Fibroblast of lung (primary cell): ENCODE measurements around the gene TPT1. TPM values are rescaled to one million over a fixed set of nuclear protein-coding genes. Genes with fewer than 3 reads are reported as not detected.

Source experiments
- DNase-seq, 2 donors: peaks; one replicate each; pipeline versions ENCODE4 v3.0.0 to v3.0.0-alpha.2; 2010; ENCODE audit warnings: low read depth in 2 of 2
- H2AFZ ChIP-seq: 2 replicates; pipeline ENCODE4 v1.5.1; 2012; ENCODE audit warnings: low read length, control low read depth, inconsistent platforms
- H3K27ac ChIP-seq: 2 replicates; pipeline ENCODE4 v1.5.1; 2011; ENCODE audit warnings: low read length, control low read depth; ENCODE audit not compliant: insufficient read depth
- H3K27me3 ChIP-seq: 2 replicates; pipeline ENCODE4 v1.5.1; 2011; ENCODE audit warnings: mild to moderate bottlenecking, low read length; ENCODE audit not compliant: control insufficient read depth, insufficient read depth
- H3K36me3 ChIP-seq: 2 replicates; pipeline ENCODE4 v1.5.1; 2011; ENCODE audit warnings: low read length; ENCODE audit not compliant: control insufficient read depth, insufficient read depth
- H3K4me1 ChIP-seq: 2 replicates; pipeline ENCODE4 v1.5.1; 2011; ENCODE audit warnings: low read length; ENCODE audit not compliant: control insufficient read depth, insufficient read depth; ENCODE audit errors: extremely low read depth
- H3K4me2 ChIP-seq: 2 replicates; pipeline ENCODE4 v1.5.1; 2011; ENCODE audit warnings: low read length, control low read depth; ENCODE audit not compliant: insufficient read depth; ENCODE audit errors: extremely low read depth
- H3K4me3 ChIP-seq, 4 experiments: fragments of 200-600 bp in 1 of 4; sonication (generic) in 1 of 4; replicated peaks in 1 of 4; 2 replicates each; pipeline ENCODE4 v1.5.1; 2011 to 2016; ENCODE audit warnings: low read length in 4 of 4, low read depth in 3 of 4, mild to moderate bottlenecking in 3 of 4, control low read depth in 2 of 4, inconsistent platforms in 1 of 4, mixed read lengths in 1 of 4; ENCODE audit not compliant: insufficient read depth in 1 of 4; ENCODE audit errors: control extremely low read depth in 1 of 4
- H3K79me2 ChIP-seq: 2 replicates; pipeline ENCODE4 v1.5.1; 2012; ENCODE audit warnings: mild to moderate bottlenecking, low read length, inconsistent platforms; ENCODE audit not compliant: control insufficient read depth, insufficient read depth
- H3K9ac ChIP-seq: 2 replicates; pipeline ENCODE4 v1.5.1; 2011; ENCODE audit warnings: mild to moderate bottlenecking, low read length, control low read depth; ENCODE audit not compliant: insufficient read depth
- H3K9me3 ChIP-seq: 2 replicates; pipeline ENCODE4 v1.5.1; 2012; ENCODE audit warnings: low read depth, low read length; ENCODE audit not compliant: control insufficient read depth, insufficient read depth
- H4K20me1 ChIP-seq: 2 replicates; pipeline ENCODE4 v1.5.1; 2011; ENCODE audit warnings: low read length; ENCODE audit not compliant: control insufficient read depth, insufficient read depth; ENCODE audit errors: extremely low read depth
- EZH2 ChIP-seq: IDR thresholded peaks from 2 replicates; pipeline ENCODE4 v1.5.1; 2012; ENCODE audit warnings: low read length, control low read depth, mild to moderate bottlenecking; ENCODE audit errors: missing control alignments
- polyA plus RNA-seq, 2 donors: library from polyadenylated mRNA; depleted of rRNA in 1 of 2; stranded (reverse) in 1 of 2; unstranded in 1 of 2; fragments of >200 nt; gene quantifications; 2 replicates each; pipeline ENCODE4 v1.2.1, GENCODE V29; 2011 to 2012; ENCODE audit warnings: missing spikeins in 1 of 2
- total RNA-seq: library from RNA; depleted of rRNA; stranded (reverse); fragments of >200 nt; gene quantifications from 2 replicates; pipeline ENCODE4 v1.2.1, GENCODE V29; 2014
- TF ChIP-seq, protein P1 (sequence below), 2 donors: IDR thresholded peaks in 1 of 2; conservative IDR thresholded peaks in 1 of 2; 1 replicate in 1 of 2; 2 replicates in 1 of 2; pipeline ENCODE4 v1.5.1; 2011 to 2012; ENCODE audit warnings: low read length in 2 of 2, control low read depth in 1 of 2, inconsistent platforms in 1 of 2, low read depth in 1 of 2, mild to moderate bottlenecking in 1 of 2

TPT1 gene
- total and polyA plus RNA-seq, 2 donors (not counting 1 experiment from before 2014, with no cell fraction given) = 2,237 to 5,502 TPM

- no peak overlapping the region for H2AFZ ChIP-seq
- H3K4me1 ChIP-seq = peaks cover 21% of the 10 kb centered on the region
- no peaks in the 10 kb centered on the region for H3K27me3 ChIP-seq
- H3K36me3 ChIP-seq = peaks cover 8% of the 10 kb centered on the region
- H3K9ac ChIP-seq = no peak overlapping the region
- TF ChIP-seq, protein P1, sequence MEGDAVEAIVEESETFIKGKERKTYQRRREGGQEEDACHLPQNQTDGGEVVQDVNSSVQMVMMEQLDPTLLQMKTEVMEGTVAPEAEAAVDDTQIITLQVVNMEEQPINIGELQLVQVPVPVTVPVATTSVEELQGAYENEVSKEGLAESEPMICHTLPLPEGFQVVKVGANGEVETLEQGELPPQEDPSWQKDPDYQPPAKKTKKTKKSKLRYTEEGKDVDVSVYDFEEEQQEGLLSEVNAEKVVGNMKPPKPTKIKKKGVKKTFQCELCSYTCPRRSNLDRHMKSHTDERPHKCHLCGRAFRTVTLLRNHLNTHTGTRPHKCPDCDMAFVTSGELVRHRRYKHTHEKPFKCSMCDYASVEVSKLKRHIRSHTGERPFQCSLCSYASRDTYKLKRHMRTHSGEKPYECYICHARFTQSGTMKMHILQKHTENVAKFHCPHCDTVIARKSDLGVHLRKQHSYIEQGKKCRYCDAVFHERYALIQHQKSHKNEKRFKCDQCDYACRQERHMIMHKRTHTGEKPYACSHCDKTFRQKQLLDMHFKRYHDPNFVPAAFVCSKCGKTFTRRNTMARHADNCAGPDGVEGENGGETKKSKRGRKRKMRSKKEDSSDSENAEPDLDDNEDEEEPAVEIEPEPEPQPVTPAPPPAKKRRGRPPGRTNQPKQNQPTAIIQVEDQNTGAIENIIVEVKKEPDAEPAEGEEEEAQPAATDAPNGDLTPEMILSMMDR (conservative IDR thresholded peaks at IDR 0.05 in 1 of 2, IDR thresholded peaks at IDR 0.05 in 1 of 2; ENCODE audit: low read depth in 1 of 2, low read length in 2 of 2) = no peak
- TF ChIP-seq EZH2 = no peak
- DNase-seq = no peak
- H3K9me3 ChIP-seq = no peaks in the 10 kb centered on the region
- H3K4me2 ChIP-seq = no peak overlapping the region
- H3K4me3 ChIP-seq = no peak overlapping the region
- no peaks in the 10 kb centered on the region for H4K20me1 ChIP-seq
- H3K27ac ChIP-seq = peak overlapping the region; percentile 44
- H3K79me2 ChIP-seq = peaks cover 6% of the 10 kb centered on the region
Measured at GRCh38 chr13:45331692-45332035, 9.3 kb downstream of the TPT1 start.

- Histone ChIP-seq H3K4me2 (no peak overlapping the region), H3K4me1 (peaks cover 21% of the 10 kb centered on the region), H3K36me3 (peaks cover 6% of the 10 kb centered on the region), H3K27me3 (no peaks in the 10 kb centered on the region), H4K20me1 (no peaks in the 10 kb centered on the region), H3K9me3 (no peaks in the 10 kb centered on the region), H3K79me2 (peaks cover 5% of the 10 kb centered on the region), H2AFZ (no peak overlapping the region), H3K9ac (no peak overlapping the region), H3K4me3 (no peak overlapping the region), H3K27ac (no peak overlapping the region)
- DNase-seq = no peak
- TF ChIP-seq, protein P1 (conservative IDR thresholded peaks at IDR 0.05 in 1 of 2, IDR thresholded peaks at IDR 0.05 in 1 of 2; ENCODE audit: low read depth in 1 of 2, low read length in 2 of 2) = no peak
- TF ChIP-seq EZH2 = no peak
Measured at GRCh38 chr13:45331123-45331619, 9.8 kb downstream of the TPT1 start.

- Histone ChIP-seq H3K27me3 (no peaks in the 10 kb centered on the region), H3K4me2 (peak overlapping the region; percentile 4), H2AFZ (no peak overlapping the region), H3K79me2 (no peaks in the 10 kb centered on the region), H3K36me3 (no peaks in the 10 kb centered on the region), H4K20me1 (no peaks in the 10 kb centered on the region), H3K4me1 (peaks cover 24% of the 10 kb centered on the region), H3K9me3 (no peaks in the 10 kb centered on the region), H3K9ac (no peak overlapping the region), H3K27ac (peak overlapping the region; percentile 33), H3K4me3 (no peak overlapping the region)
- TF ChIP-seq EZH2 = no peak
- TF ChIP-seq, protein P1 (conservative IDR thresholded peaks at IDR 0.05 in 1 of 2, IDR thresholded peaks at IDR 0.05 in 1 of 2; ENCODE audit: low read depth in 1 of 2, low read length in 2 of 2) = no peak
- peak; percentile 65 to 92 for DNase-seq
Measured at GRCh38 chr13:45328661-45329111, 12.3 kb downstream of the TPT1 start.
